Activated CD4-positive, alpha-beta T cell treated with anti-CD3 and anti-CD28 coated beads, Interleukin-2, amount 10 ng/mL, durations not matched to agents 24 days and 14 days (primary cell): Measurements from ENCODE around the gene GRIP1. TPM values are rescaled to one million over a fixed set of nuclear protein-coding genes. Genes with fewer than 3 reads are reported as not detected.
"Not testable (repeated sequence)": the region's sequence is repeated elsewhere in the genome, so short reads cannot be mapped to it uniquely, and the experiment has no call there.

Source experiments
- DNase-seq: peaks from one replicate; pipeline ENCODE4 v3.0.0; 2022
- H3K27ac Mint-ChIP-seq: one replicate; pipeline ENCODE4 v1.8.0; 2022; ENCODE audit warnings: mild to moderate bottlenecking, mixed read lengths
- H3K27me3 Mint-ChIP-seq: one replicate; pipeline ENCODE4 v1.8.0; 2022; ENCODE audit warnings: mixed read lengths
- H3K36me3 Mint-ChIP-seq: one replicate; pipeline ENCODE4 v1.8.0; 2022; ENCODE audit warnings: low read depth, mild to moderate bottlenecking, mixed read lengths
- H3K4me1 Mint-ChIP-seq: one replicate; pipeline ENCODE4 v1.8.0; 2021; ENCODE audit warnings: mixed read lengths
- H3K4me3 Mint-ChIP-seq: one replicate; pipeline ENCODE4 v1.8.0; 2022; ENCODE audit warnings: mild to moderate bottlenecking, moderate library complexity, mixed read lengths
- H3K9me3 Mint-ChIP-seq: one replicate; pipeline ENCODE4 v1.8.0; 2021; ENCODE audit warnings: mixed read lengths
- intact Hi-C: fragments of 100-400 bp; cut with micrococcal nuclease; formaldehyde crosslinking; loops from one replicate; pipeline ENCODE4 v1.15.1; 2023
- total RNA-seq: library from RNA; stranded (reverse); gene quantifications from 2 replicates; pipeline ENCODE4 v1.2.3, GENCODE V29; 2022

Gene GRIP1
- total RNA-seq, 1 donor from 2014 or later, result 0.40 TPM

DNA sequence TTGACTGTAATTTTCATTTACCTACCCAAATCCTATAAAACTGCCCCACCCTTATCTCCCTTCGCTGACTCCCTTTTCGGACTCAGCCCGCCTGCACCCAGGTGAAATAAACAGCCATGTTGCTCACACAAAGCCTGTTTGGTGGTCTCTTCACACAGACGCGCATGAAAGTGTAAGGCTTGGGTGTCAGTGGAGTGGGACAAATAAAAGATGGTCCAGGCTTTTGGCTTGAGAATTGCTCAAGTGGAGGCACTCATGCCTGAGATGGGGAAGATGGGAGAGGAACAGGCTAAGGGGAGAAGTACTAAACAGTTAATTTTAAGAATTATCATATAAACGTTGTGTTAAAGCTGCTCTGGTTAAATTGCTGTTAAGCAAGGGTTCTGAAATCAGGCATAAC lies 180.8 kb downstream of the GRIP1 start:
- H3K4me3 Mint-ChIP-seq, H3K27ac Mint-ChIP-seq, H3K36me3 Mint-ChIP-seq, H3K4me1 Mint-ChIP-seq, intact Hi-C loops, H3K9me3 Mint-ChIP-seq, H3K27me3 Mint-ChIP-seq, DNase-seq: not testable (repeated sequence)

- no peak overlapping the region for H3K27ac Mint-ChIP-seq
- no peaks in the 10 kb centered on the region for H3K9me3 Mint-ChIP-seq
- H3K4me3 Mint-ChIP-seq, result no peak overlapping the region
- no peaks in the 10 kb centered on the region for H3K36me3 Mint-ChIP-seq
- H3K27me3 Mint-ChIP-seq, result peaks cover 7% of the 10 kb centered on the region
- DNase-seq, result no peak
- intact Hi-C loops, result no loop called here
- no peaks in the 10 kb centered on the region for H3K4me1 Mint-ChIP-seq
Measured at GRCh38 chr12:66497008-66497897, 181.6 kb downstream of the GRIP1 start.

GRCh38 chr12:66496595-66496994 lies 182.3 kb downstream of the GRIP1 start:
- no peaks in the 10 kb centered on the region for H3K9me3 Mint-ChIP-seq
- no peak overlapping the region for H3K27ac Mint-ChIP-seq
- intact Hi-C loops, result no loop called here
- no peaks in the 10 kb centered on the region for H3K36me3 Mint-ChIP-seq
- no peak overlapping the region for H3K4me3 Mint-ChIP-seq
- H3K4me1 Mint-ChIP-seq, result no peaks in the 10 kb centered on the region
- peaks cover 7% of the 10 kb centered on the region for H3K27me3 Mint-ChIP-seq
- no peak for DNase-seq

- H3K36me3 Mint-ChIP-seq, result no peaks in the 10 kb centered on the region
- intact Hi-C loops, result no loop called here
Measured at GRCh38 chr12:66495709-66496108, 183.2 kb downstream of the GRIP1 start.

DNA sequence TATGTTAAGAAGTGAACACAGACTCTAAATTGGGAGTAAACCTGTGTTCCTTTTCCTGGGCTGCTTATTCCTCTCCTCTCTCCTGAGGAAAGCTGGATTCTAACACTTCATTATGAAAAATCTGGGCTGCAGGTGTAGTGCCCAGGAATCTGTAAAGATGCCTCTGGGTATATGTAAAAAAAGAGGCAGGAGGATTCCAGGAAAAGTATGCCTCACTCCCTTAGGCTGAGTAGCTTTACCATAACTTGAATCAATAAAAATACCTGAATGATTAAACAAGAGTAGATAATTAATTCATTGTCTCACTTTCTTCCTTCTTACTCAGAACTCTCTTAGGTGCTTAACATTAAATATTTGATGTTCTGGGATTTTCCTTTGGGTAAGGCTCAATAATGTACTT lies 185.1 kb downstream of the GRIP1 start:
- Mint-ChIP-seq H3K4me1 (no peaks in the 10 kb centered on the region), H3K4me3 (no peak overlapping the region), H3K36me3 (no peaks in the 10 kb centered on the region), H3K9me3 (no peaks in the 10 kb centered on the region), H3K27me3 (peaks cover 11% of the 10 kb centered on the region), H3K27ac (no peak overlapping the region)
- intact Hi-C loops, result no loop called here
- no peak for DNase-seq

More at GRCh38 chr12:66495709-66496108, 183.2 kb downstream of the GRIP1 start:
- Mint-ChIP-seq H3K4me3 (no peak overlapping the region), H3K27me3 (peaks cover 7% of the 10 kb centered on the region), H3K9me3 (no peaks in the 10 kb centered on the region), H3K4me1 (no peaks in the 10 kb centered on the region), H3K27ac (no peak overlapping the region)
- DNase-seq, result no peak

- intact Hi-C loops, result no loop called here
- no peaks in the 10 kb centered on the region for H3K4me1 Mint-ChIP-seq
- H3K27me3 Mint-ChIP-seq, result peaks cover 7% of the 10 kb centered on the region
- DNase-seq, result no peak
- no peaks in the 10 kb centered on the region for H3K9me3 Mint-ChIP-seq
- no peaks in the 10 kb centered on the region for H3K36me3 Mint-ChIP-seq
- H3K27ac Mint-ChIP-seq, result no peak overlapping the region
- H3K4me3 Mint-ChIP-seq, result no peak overlapping the region
Measured at GRCh38 chr12:66491853-66492252, 187.0 kb downstream of the GRIP1 start.

- DNase-seq, result no peak
- no peaks in the 10 kb centered on the region for H3K36me3 Mint-ChIP-seq
- no peaks in the 10 kb centered on the region for H3K27me3 Mint-ChIP-seq
- no peaks in the 10 kb centered on the region for H3K4me1 Mint-ChIP-seq
- no peak overlapping the region for H3K4me3 Mint-ChIP-seq
- intact Hi-C loops, result no loop called here
- peaks cover 18% of the 10 kb centered on the region for H3K9me3 Mint-ChIP-seq
- H3K27ac Mint-ChIP-seq, result no peak overlapping the region
Measured at GRCh38 chr12:66482351-66483203, 196.3 kb downstream of the GRIP1 start.

DNA sequence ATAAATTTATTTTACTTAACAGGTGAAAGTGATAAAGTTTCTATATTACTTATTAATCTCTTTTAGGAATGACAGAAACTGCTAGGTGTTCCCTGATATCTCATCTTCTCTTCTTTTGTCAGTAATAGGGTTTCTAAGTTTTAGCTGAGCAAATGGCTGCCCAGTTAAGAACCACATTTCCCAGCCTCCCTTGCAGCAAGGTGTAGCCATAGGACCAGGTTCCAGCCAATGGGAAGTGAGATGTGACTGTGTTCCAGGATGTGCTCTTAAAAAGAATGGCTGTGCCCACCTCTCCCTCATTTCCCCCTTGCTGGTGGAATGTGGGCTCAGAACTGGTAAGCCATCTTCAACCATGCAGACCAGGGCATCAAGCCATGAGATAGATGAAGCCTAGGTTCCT lies 210.9 kb downstream of the GRIP1 start:
- no peaks in the 10 kb centered on the region for H3K9me3 Mint-ChIP-seq
- no peaks in the 10 kb centered on the region for H3K4me1 Mint-ChIP-seq
- intact Hi-C loops, result no loop called here
- H3K27me3 Mint-ChIP-seq, result no peaks in the 10 kb centered on the region
- H3K4me3 Mint-ChIP-seq, result no peak overlapping the region
- no peak for DNase-seq
- H3K36me3 Mint-ChIP-seq, result no peaks in the 10 kb centered on the region
- no peak overlapping the region for H3K27ac Mint-ChIP-seq

DNA sequence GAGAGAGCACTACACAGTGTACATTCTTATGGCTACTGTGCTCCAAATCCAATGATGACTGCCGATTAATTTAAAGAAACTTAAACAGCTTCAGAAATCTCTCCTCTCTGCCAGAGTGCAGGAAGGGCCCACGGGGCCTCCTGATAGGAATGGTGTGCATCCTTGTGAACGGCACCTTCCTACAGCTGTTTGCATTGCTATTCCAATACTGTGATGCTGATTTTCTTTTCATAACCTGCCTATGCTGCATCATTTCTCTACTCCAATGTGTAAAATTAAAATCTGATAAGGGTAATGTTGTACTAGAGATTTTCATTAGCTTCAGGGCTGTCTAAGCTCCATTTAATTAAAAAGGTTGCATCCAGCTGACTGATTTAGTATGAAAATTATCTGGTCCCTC lies 217.5 kb downstream of the GRIP1 start:
- no peak for DNase-seq
- no peak overlapping the region for H3K4me3 Mint-ChIP-seq
- H3K36me3 Mint-ChIP-seq, result no peaks in the 10 kb centered on the region
- intact Hi-C loops, result no loop called here
- H3K4me1 Mint-ChIP-seq, result no peaks in the 10 kb centered on the region
- no peaks in the 10 kb centered on the region for H3K27me3 Mint-ChIP-seq
- H3K27ac Mint-ChIP-seq, result no peak overlapping the region
- no peaks in the 10 kb centered on the region for H3K9me3 Mint-ChIP-seq

DNA sequence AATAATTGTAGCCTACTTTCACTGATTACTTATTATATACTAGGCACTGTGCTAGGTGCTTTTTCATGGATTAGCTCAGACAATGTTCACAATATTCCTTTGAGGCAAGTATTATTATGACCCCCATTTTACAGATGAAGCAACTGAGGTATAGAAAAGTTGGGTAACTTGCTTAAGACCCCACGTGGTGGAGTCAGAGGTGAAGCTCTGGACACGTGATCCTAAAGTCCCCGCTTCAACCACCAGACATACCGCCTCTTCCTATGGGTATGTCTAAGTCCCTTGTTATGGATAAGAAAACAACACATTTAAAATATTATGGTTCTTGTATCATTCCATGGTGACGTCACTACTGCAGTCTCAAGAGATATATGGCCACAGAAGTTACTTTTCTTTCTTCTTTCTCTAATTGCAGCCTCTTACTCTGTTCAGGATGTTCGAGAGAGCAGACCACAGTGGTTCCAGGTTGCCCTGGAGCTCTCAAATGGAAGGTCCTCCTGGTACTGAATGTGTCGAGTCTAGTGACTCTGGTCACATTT lies 218.9 kb downstream of the GRIP1 start:
- intact Hi-C loops, result no loop called here
- Mint-ChIP-seq H3K27ac (no peak overlapping the region), H3K36me3 (no peaks in the 10 kb centered on the region), H3K4me3 (no peak overlapping the region), H3K4me1 (no peaks in the 10 kb centered on the region), H3K9me3 (no peaks in the 10 kb centered on the region), H3K27me3 (peaks cover 4% of the 10 kb centered on the region)
- no peak for DNase-seq

DNA sequence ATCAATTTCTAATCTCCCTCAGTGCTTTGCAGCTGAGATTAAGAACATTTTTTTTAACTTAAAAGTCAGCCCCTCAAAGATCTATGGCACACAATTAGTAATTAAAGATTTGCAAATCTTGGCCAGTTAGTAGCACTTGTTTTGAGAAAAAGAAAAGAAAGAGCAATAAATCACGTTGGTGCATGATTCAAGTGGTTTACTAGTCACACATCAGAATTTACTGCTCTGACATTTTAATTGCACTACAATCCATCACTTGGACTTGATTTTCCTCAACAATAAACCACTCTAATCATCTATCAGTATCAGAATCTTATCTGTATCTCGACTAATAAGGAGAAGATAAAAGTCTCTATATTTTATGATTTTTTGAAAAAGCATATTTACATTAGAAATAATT lies 222.3 kb downstream of the GRIP1 start:
- H3K4me3 Mint-ChIP-seq, result no peak overlapping the region
- DNase-seq, result no peak
- intact Hi-C loops, result no loop called here
- peaks cover 2% of the 10 kb centered on the region for H3K4me1 Mint-ChIP-seq
- no peak overlapping the region for H3K27ac Mint-ChIP-seq
- no peaks in the 10 kb centered on the region for H3K9me3 Mint-ChIP-seq
- H3K27me3 Mint-ChIP-seq, result peaks cover 4% of the 10 kb centered on the region
- no peaks in the 10 kb centered on the region for H3K36me3 Mint-ChIP-seq

DNA sequence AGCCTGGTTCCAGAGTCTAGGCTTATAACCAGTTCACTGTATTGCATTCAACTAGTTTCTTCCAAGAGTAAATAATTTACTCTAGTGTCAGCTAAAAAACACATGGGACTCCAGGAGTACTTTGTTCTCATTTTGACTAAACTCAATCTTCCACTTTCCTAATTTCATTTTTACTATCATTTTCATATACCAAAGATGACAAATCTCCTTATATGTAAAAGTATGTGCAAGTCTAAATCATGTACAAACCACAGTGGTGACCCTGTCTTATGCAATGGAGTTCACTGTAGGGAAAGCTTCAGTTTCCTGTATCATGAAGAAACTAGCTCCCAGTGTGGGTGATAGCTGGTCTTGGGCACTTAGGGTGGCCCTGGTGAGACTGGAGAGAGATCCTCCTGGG lies 225.0 kb downstream of the GRIP1 start:
- no peak overlapping the region for H3K27ac Mint-ChIP-seq
- H3K9me3 Mint-ChIP-seq, result no peaks in the 10 kb centered on the region
- H3K4me3 Mint-ChIP-seq, result no peak overlapping the region

GRCh38 chr12:66453120-66453519 lies 225.8 kb downstream of the GRIP1 start:
- Mint-ChIP-seq H3K9me3 (no peaks in the 10 kb centered on the region), H3K36me3 (no peaks in the 10 kb centered on the region), H3K4me1 (peaks cover 2% of the 10 kb centered on the region), H3K27me3 (peaks cover 4% of the 10 kb centered on the region), H3K4me3 (no peak overlapping the region), H3K27ac (no peak overlapping the region)
- intact Hi-C loops, result no loop called here
- DNase-seq, result no peak

More for the DNA sequence above, 225.0 kb downstream of the GRIP1 start:
- DNase-seq, result no peak
- Mint-ChIP-seq H3K27me3 (peaks cover 4% of the 10 kb centered on the region), H3K4me1 (peaks cover 2% of the 10 kb centered on the region), H3K36me3 (no peaks in the 10 kb centered on the region)
- intact Hi-C loops, result no loop called here

GRCh38 chr12:66449531-66449930 lies 229.3 kb downstream of the GRIP1 start:
- H3K27ac Mint-ChIP-seq, result no peak overlapping the region
- H3K36me3 Mint-ChIP-seq, result no peaks in the 10 kb centered on the region
- H3K27me3 Mint-ChIP-seq, result no peaks in the 10 kb centered on the region
- intact Hi-C loops, result no loop called here
- H3K9me3 Mint-ChIP-seq, result no peaks in the 10 kb centered on the region
- no peak overlapping the region for H3K4me3 Mint-ChIP-seq
- no peak for DNase-seq
- H3K4me1 Mint-ChIP-seq, result peaks cover 2% of the 10 kb centered on the region
